HepG2 (cell line): ENCODE measurements around the gene CHEK1. TPM values are rescaled to one million over a fixed set of nuclear protein-coding genes. Genes with fewer than 3 reads are reported as not detected.

ENCODE experiments used
- ATAC-seq: fragments of 200-7000 bp; cut with Tn5 transposase; 3 replicates; pipeline ENCODE4 v1.9.1; 2020; ENCODE audit warnings: mild to moderate bottlenecking, moderate library complexity
- BruUV-seq: library from RNA; stranded (reverse); fragments of 400-500 nt; replicated peaks from 2 replicates; lab custom pipeline; 2021; lab: Mats Ljungman, UMichigan
- CTCF ChIA-PET: fragments of 300-600 bp; formaldehyde crosslinking; extraction: SDS; loops from one replicate; lab custom pipeline; 2021; ENCODE audit warnings: low total read pairs, inconsistent platforms, low intra/inter-chr PET ratio; lab: Yijun Ruan, JAX
- POLR2A ChIA-PET: fragments of 350-600 bp; sonication (Branson Sonifier 250); formaldehyde crosslinking; loops from one replicate; lab custom pipeline; 2020; ENCODE audit warnings: antibody characterized with exemption, inconsistent platforms; lab: Yijun Ruan, JAX
- DNase-seq: peaks from one replicate; pipeline ENCODE4 v3.0.0-alpha.2; 2015; ENCODE audit warnings: low spot score
- FAIRE-seq: peaks from 3 replicates; lab custom pipeline; 2011; peaks lifted over from hg19 to GRCh38; lab: Jason Lieb, UNC
- H2AFZ ChIP-seq: one replicate; pipeline ENCODE4 v1.6.1; 2011; ENCODE audit warnings: low read length, inconsistent platforms
- H3K27ac ChIP-seq: fragments of 300-600 bp; 3 replicates; pipeline ENCODE4 v1.8.0; 2011; ENCODE audit warnings: mixed run types, mild to moderate bottlenecking, mixed read lengths, low read length, inconsistent platforms; ENCODE audit not compliant: insufficient read depth; ENCODE audit errors: extremely low read length
- H3K27me3 ChIP-seq, 2 experiments: fragments of 200-600 bp in 1 of 2; 2 replicates in 1 of 2; 3 replicates in 1 of 2; pipeline versions ENCODE4 v1.6.0 to v1.8.0; 2011; ENCODE audit warnings: low read length in 2 of 2, mild to moderate bottlenecking in 2 of 2, moderate library complexity in 2 of 2, inconsistent platforms in 1 of 2; ENCODE audit not compliant: insufficient read depth in 2 of 2, control insufficient read depth in 1 of 2
- H3K36me3 ChIP-seq, 2 experiments: fragments of 200-600 bp in 1 of 2; replicated peaks in 1 of 2; 2 replicates in 1 of 2; 3 replicates in 1 of 2; pipeline versions ENCODE4 v1.5.1 to v1.8.0; 2011; ENCODE audit warnings: low read length in 2 of 2, inconsistent platforms in 1 of 2; ENCODE audit not compliant: insufficient read depth in 2 of 2, control insufficient read depth in 1 of 2
- H3K4me1 ChIP-seq: 2 replicates; pipeline ENCODE4 v1.5.1; 2012; ENCODE audit warnings: low read length, inconsistent platforms; ENCODE audit not compliant: insufficient read depth
- H3K4me2 ChIP-seq: 2 replicates; pipeline ENCODE4 v1.6.0; 2011; ENCODE audit warnings: low read depth, low read length, inconsistent platforms
- H3K4me3 ChIP-seq, 3 experiments: fragments of 200-600 bp in 1 of 3; sonication (generic), shearing (Covaris generic) in 1 of 3; replicated peaks in 1 of 3; 2 replicates each; pipeline ENCODE4 v1.5.1; 2011 to 2016; ENCODE audit warnings: low read length in 3 of 3, inconsistent platforms in 2 of 3, low read depth in 2 of 3, mild to moderate bottlenecking in 2 of 3, control low read depth in 1 of 3, mixed read lengths in 1 of 3; ENCODE audit not compliant: insufficient read depth in 1 of 3
- H3K79me2 ChIP-seq: one replicate; pipeline ENCODE4 v1.6.1; 2011; ENCODE audit warnings: low read length, inconsistent platforms; ENCODE audit not compliant: insufficient read depth
- H3K9ac ChIP-seq: 2 replicates; pipeline ENCODE4 v1.6.0; 2011; ENCODE audit warnings: mild to moderate bottlenecking, low read depth, low read length, inconsistent platforms; ENCODE audit not compliant: insufficient read depth
- H3K9me3 ChIP-seq: 2 replicates; pipeline ENCODE4 v1.5.1; 2012; ENCODE audit warnings: mild to moderate bottlenecking, low read length
- H4K20me1 ChIP-seq: 2 replicates; pipeline ENCODE4 v1.6.0; 2011; ENCODE audit warnings: inconsistent platforms, mild to moderate bottlenecking, low read length, moderate library complexity; ENCODE audit not compliant: insufficient read depth
- SCMH1 ChIP-seq: sonication (generic); formaldehyde crosslinking; IDR thresholded peaks from 2 replicates; pipeline ENCODE4 v1.9.0; 2021; ENCODE audit warnings: missing genetic modification reagents, mild to moderate bottlenecking, borderline replicate concordance
- SOX6 ChIP-seq, 2 experiments: fragments of 450-650 bp in 1 of 2; sonication (generic) in 1 of 2; formaldehyde crosslinking in 1 of 2; IDR thresholded peaks; 2 replicates each; pipeline versions ENCODE4 v1.4.0 to v1.6.1; 2017 to 2020; ENCODE audit warnings: antibody characterized with exemption in 1 of 2, mild to moderate bottlenecking in 1 of 2, missing genetic modification reagents in 1 of 2
- ZFX ChIP-seq: sonication (generic); formaldehyde crosslinking; IDR thresholded peaks from 2 replicates; pipeline ENCODE4 v1.4.0; 2020; ENCODE audit warnings: mild to moderate bottlenecking, low read depth, missing genetic modification reagents, moderate library complexity
- ZNF333 ChIP-seq: sonication (generic); formaldehyde crosslinking; IDR thresholded peaks from 2 replicates; pipeline ENCODE4 v1.4.0; 2020; ENCODE audit warnings: mild to moderate bottlenecking, missing genetic modification reagents, borderline replicate concordance
- ZNF766 ChIP-seq: sonication (generic); formaldehyde crosslinking; IDR thresholded peaks from 2 replicates; pipeline ENCODE4 v1.5.0; 2020; ENCODE audit warnings: missing genetic modification reagents, borderline replicate concordance
- ZNF768 ChIP-seq: sonication (generic); formaldehyde crosslinking; IDR thresholded peaks from 2 replicates; pipeline ENCODE4 v1.4.0; 2020; ENCODE audit warnings: missing genetic modification reagents
- WGBS: methylation state at CpG from one replicate; pipeline ENCODE4 v1.1.6; 2017; ENCODE audit warnings: low lambda C conversion rate; 5-methylcytosine and 5-hydroxymethylcytosine counted together
- in situ Hi-C: cut with HindIII; loops from 2 replicates; pipeline ENCODE4 v1.10.0; 2017; ENCODE audit warnings: low pct_unique_long_range_greater_than_20kb; ENCODE audit not compliant: extremely low pct_ligation_motif_present
- intact Hi-C: fragments of 100-400 bp; cut with micrococcal nuclease; formaldehyde crosslinking; loops from one replicate; pipeline ENCODE4 v1.10.0; 2022; ENCODE audit not compliant: unreplicated experiment
- polyA plus RNA-seq, 8 experiments: library from polyadenylated mRNA; depleted of rRNA in 3 of 8; stranded (reverse) in 7 of 8; unstranded in 1 of 8; fragments of >200 nt; fragmentation: Illumina TruSeq in 4 of 8; extraction: Trizol in 4 of 8; gene quantifications; 2 replicates each; pipeline versions ENCODE4 v1.2.1 to v1.2.3, GENCODE V29; 2011 to 2016; ENCODE audit warnings: low read depth in 4 of 8, missing spikeins in 1 of 8, mixed read lengths in 1 of 8; ENCODE audit not compliant: insufficient read depth in 1 of 8
- total RNA-seq, 5 experiments: library from RNA; depleted of rRNA; stranded (reverse); fragments of >200 nt; fragmentation: Illumina TruSeq; extraction: Trizol; gene quantifications; 2 replicates each; pipeline ENCODE4 v1.2.3, GENCODE V29; 2016; ENCODE audit warnings: low read depth in 1 of 5
- TF ChIP-seq, protein P1 (sequence below): sonication (generic); formaldehyde crosslinking; IDR thresholded peaks from 2 replicates; pipeline ENCODE4 v1.4.0; 2020; ENCODE audit warnings: mild to moderate bottlenecking, missing genetic modification reagents, borderline replicate concordance
- TF ChIP-seq, protein P2 (sequence below): sonication (generic); formaldehyde crosslinking; IDR thresholded peaks from 2 replicates; pipeline ENCODE4 v1.5.0; 2020; ENCODE audit warnings: mild to moderate bottlenecking, missing genetic modification reagents, borderline replicate concordance

The CHEK1 gene
- total and polyA plus RNA-seq, 2 of the 13 experiments (the other 11 are each of a cell fraction or from before 2014, with no cell fraction given), result 17.8 to 83.2 TPM

GRCh38 chr11:125688066-125688465 lies 63.1 kb downstream of the CHEK1 start:
- H4K20me1 ChIP-seq, result no peaks in the 10 kb centered on the region
- CTCF ChIA-PET, result no interaction called here
- POLR2A ChIA-PET, result no interaction called here
- BruUV-seq, result no TSS peak
- DNase-seq (no peak), ATAC-seq (no peak), FAIRE-seq (no peak)
- no peaks in the 10 kb centered on the region for H3K36me3 ChIP-seq
- H3K9ac ChIP-seq, result no peak overlapping the region
- no peaks in the 10 kb centered on the region for H3K4me1 ChIP-seq
- H3K27ac ChIP-seq, result no peak overlapping the region
- no peak overlapping the region for H2AFZ ChIP-seq
- 90% methylated on average over 9 of the region's 11 CpGs for WGBS
- no peaks in the 10 kb centered on the region for H3K79me2 ChIP-seq
- TF ChIP-seq SOX6 (IDR thresholded peaks at IDR 0.05), result no peak
- TF ChIP-seq SOX6 (CRISPR knock-in tag; IDR thresholded peaks at IDR 0.05), result no peak
- no peak for TF ChIP-seq ZNF766 (CRISPR knock-in tag)
- peak; percentile 34; the same call in 1 of the 2 replicates for TF ChIP-seq ZNF768 (CRISPR knock-in tag)
- TF ChIP-seq, protein P1, sequence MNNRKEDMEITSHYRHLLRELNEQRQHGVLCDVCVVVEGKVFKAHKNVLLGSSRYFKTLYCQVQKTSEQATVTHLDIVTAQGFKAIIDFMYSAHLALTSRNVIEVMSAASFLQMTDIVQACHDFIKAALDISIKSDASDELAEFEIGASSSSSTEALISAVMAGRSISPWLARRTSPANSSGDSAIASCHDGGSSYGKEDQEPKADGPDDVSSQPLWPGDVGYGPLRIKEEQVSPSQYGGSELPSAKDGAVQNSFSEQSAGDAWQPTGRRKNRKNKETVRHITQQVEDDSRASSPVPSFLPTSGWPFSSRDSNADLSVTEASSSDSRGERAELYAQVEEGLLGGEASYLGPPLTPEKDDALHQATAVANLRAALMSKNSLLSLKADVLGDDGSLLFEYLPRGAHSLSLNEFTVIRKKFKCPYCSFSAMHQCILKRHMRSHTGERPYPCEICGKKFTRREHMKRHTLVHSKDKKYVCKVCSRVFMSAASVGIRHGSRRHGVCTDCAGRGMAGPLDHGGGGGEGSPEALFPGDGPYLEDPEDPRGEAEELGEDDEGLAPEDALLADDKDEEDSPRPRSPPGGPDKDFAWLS, result no peak
- TF ChIP-seq ZFX (CRISPR knock-in tag), result no peak
- TF ChIP-seq SCMH1 (CRISPR knock-in tag), result no peak
- TF ChIP-seq, protein P2, sequence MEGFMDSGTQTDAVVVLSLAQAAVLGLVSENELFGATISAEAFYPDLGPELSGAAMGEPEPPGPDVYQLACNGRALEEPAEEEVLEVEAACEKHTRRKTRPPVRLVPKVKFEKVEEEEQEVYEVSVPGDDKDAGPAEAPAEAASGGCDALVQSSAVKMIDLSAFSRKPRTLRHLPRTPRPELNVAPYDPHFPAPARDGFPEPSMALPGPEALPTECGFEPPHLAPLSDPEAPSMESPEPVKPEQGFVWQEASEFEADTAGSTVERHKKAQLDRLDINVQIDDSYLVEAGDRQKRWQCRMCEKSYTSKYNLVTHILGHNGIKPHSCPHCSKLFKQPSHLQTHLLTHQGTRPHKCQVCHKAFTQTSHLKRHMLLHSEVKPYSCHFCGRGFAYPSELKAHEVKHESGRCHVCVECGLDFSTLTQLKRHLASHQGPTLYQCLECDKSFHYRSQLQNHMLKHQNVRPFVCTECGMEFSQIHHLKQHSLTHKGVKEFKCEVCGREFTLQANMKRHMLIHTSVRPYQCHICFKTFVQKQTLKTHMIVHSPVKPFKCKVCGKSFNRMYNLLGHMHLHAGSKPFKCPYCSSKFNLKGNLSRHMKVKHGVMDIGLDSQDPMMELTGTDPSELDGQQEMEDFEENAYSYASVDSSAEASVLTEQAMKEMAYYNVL (CRISPR knock-in tag), result no peak
- no peak for TF ChIP-seq ZNF333 (CRISPR knock-in tag)
- H3K4me2 ChIP-seq, result no peak overlapping the region
- in situ Hi-C loops (no loop called here), intact Hi-C loops (no loop called here)
- no peak overlapping the region for H3K4me3 ChIP-seq
- no peaks in the 10 kb centered on the region for H3K27me3 ChIP-seq
- H3K9me3 ChIP-seq, result no peaks in the 10 kb centered on the region
